Pancreas (tissue), 10 donors: ENCODE results near the gene HRC. TPM values are rescaled to one million over a fixed set of nuclear protein-coding genes. Genes with fewer than 3 reads are reported as not detected.
"Not testable (repeated sequence)": the region's sequence is repeated elsewhere in the genome, so short reads cannot be mapped to it uniquely, and the experiment has no call there.

Source experiments
- ATAC-seq, 4 donors: fragments of 200-7000 bp; cut with Tn5 transposase; one replicate each; pipeline versions ENCODE4 v1.8.0 to v1.9.1; 2020; ENCODE audit warnings: mild to moderate bottlenecking in 4 of 4, moderate library complexity in 4 of 4
- DNase-seq, 6 donors: peaks; one replicate each; pipeline ENCODE4 v3.0.0-alpha.2; 2020
- FAIRE-seq: peaks from 2 replicates; lab custom pipeline; 2012; peaks lifted over from hg19 to GRCh38; lab: Jason Lieb, UNC
- H3K27ac ChIP-seq, 4 donors: fragments of 200-600 bp; sonication (generic); 1 replicate in 3 of 4; 2 replicates in 1 of 4; pipeline versions ENCODE4 v1.5.0 to v1.8.0; 2020
- H3K27me3 ChIP-seq, 4 donors: fragments of 200-600 bp; one replicate each; pipeline ENCODE4 v1.8.0; 2021
- H3K36me3 ChIP-seq, 3 donors: fragments of 200-600 bp; sonication (generic) in 1 of 3; one replicate each; pipeline versions ENCODE4 v1.5.0 to v1.8.0; 2020 to 2021
- H3K4me1 ChIP-seq, 3 donors: fragments of 200-600 bp; one replicate each; pipeline ENCODE4 v1.8.0; 2021
- H3K4me3 ChIP-seq, 4 donors: fragments of 200-600 bp; sonication (generic) in 2 of 4; one replicate each; pipeline versions ENCODE4 v1.5.0 to v1.8.0; 2020 to 2021
- H3K9me3 ChIP-seq, 4 donors: fragments of 200-600 bp; one replicate each; pipeline ENCODE4 v1.8.0; 2021
- WGBS, 2 donors: extraction: QIAGEN DNeasy Blood & Tissue Kit; methylation state at CpG; one replicate each; pipeline ENCODE4 v1.1.7; 2013; 5-methylcytosine and 5-hydroxymethylcytosine counted together
- intact Hi-C, 3 donors: fragments of 100-400 bp; cut with DNase I; formaldehyde crosslinking; loops; one replicate each; pipeline versions ENCODE4 v1.11.1 to v1.14.2; 2022
- polyA plus RNA-seq, 2 donors: library from polyadenylated mRNA; stranded (reverse); fragments of 200-250 nt; gene quantifications; one replicate each; pipeline ENCODE4 v1.2.3, GENCODE V29; 2013
- total RNA-seq, 6 donors: library from RNA; stranded (reverse); fragmentation: NEBNext Ultra II Directional in 4 of 6; extraction: Animal tissue kit (Norgen Biotek cat#: 25700) in 4 of 6; gene quantifications; one replicate each; pipeline versions ENCODE4 v1.2.1 to v1.2.4, GENCODE V29; 2021 to 2023
- TF ChIP-seq, protein P1 (sequence below), 4 donors: fragments of 200-600 bp; sonication (generic) in 3 of 4; IDR thresholded peaks; one replicate each; pipeline versions ENCODE4 v1.5.0 to v1.8.0; 2021; ENCODE audit warnings: antibody characterized with exemption in 4 of 4
- donor health status: healthy with polysubstance abuse.
- donor health status: DM: no; HTN: no; CAD: no; lungs with moderate emphysema.
- donor health status: DM: no; HTN: no; CAD: no.
- donor health status: control.
- donor health status: control.
- donor health status: Bipolar disorder and iron deficiency.
- donor health status: DM: yes; HTN: yes; CAD: no.
- donor health status: DM: no; HTN: no; CAD: no.
- donor health status: DM: no; HTN: no; CAD: no.
- donor health status: DM: yes; HTN: yes; CAD: no.

HRC gene
- total and polyA plus RNA-seq, 8 donors, result 0.09 to 0.79 (median 0.43) TPM; not detected in 1

- no peaks in the 10 kb centered on the region for H3K36me3 ChIP-seq
- WGBS, 2 donors, result 74 to 87% methylated on average over 11 of the region's 11 CpGs
- H3K9me3 ChIP-seq, result no peaks in the 10 kb centered on the region
- TF ChIP-seq, protein P1, sequence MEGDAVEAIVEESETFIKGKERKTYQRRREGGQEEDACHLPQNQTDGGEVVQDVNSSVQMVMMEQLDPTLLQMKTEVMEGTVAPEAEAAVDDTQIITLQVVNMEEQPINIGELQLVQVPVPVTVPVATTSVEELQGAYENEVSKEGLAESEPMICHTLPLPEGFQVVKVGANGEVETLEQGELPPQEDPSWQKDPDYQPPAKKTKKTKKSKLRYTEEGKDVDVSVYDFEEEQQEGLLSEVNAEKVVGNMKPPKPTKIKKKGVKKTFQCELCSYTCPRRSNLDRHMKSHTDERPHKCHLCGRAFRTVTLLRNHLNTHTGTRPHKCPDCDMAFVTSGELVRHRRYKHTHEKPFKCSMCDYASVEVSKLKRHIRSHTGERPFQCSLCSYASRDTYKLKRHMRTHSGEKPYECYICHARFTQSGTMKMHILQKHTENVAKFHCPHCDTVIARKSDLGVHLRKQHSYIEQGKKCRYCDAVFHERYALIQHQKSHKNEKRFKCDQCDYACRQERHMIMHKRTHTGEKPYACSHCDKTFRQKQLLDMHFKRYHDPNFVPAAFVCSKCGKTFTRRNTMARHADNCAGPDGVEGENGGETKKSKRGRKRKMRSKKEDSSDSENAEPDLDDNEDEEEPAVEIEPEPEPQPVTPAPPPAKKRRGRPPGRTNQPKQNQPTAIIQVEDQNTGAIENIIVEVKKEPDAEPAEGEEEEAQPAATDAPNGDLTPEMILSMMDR (IDR thresholded peaks at IDR 0.05), result no peak
- no peaks in the 10 kb centered on the region for H3K27me3 ChIP-seq
- no peak for ATAC-seq
- FAIRE-seq, result no peak
- intact Hi-C loops, result no loop called here
- peak overlapping the region in 1 of 4 donors; percentile 56 for H3K4me3 ChIP-seq
- DNase-seq, result no peak
- H3K27ac ChIP-seq, result peak overlapping the region in 1 of 4 donors; percentile 68
- H3K4me1 ChIP-seq, result peaks cover 6 to 11% (median 7%) of the 10 kb centered on the region in 3 donors
These were observed 7.0 kb downstream of the HRC start for GRCh38 chr19:49148044-49148682.

- H3K4me3 ChIP-seq, ATAC-seq, DNase-seq, H3K9me3 ChIP-seq, H3K4me1 ChIP-seq, intact Hi-C loops, H3K27ac ChIP-seq, H3K36me3 ChIP-seq, H3K27me3 ChIP-seq, FAIRE-seq: not testable (repeated sequence)
- 37 to 44% methylated on average over 7 of the region's 7 CpGs for WGBS, 2 donors
These were observed 8.8 kb downstream of the HRC start for GRCh38 chr19:49146408-49146770.

DNA sequence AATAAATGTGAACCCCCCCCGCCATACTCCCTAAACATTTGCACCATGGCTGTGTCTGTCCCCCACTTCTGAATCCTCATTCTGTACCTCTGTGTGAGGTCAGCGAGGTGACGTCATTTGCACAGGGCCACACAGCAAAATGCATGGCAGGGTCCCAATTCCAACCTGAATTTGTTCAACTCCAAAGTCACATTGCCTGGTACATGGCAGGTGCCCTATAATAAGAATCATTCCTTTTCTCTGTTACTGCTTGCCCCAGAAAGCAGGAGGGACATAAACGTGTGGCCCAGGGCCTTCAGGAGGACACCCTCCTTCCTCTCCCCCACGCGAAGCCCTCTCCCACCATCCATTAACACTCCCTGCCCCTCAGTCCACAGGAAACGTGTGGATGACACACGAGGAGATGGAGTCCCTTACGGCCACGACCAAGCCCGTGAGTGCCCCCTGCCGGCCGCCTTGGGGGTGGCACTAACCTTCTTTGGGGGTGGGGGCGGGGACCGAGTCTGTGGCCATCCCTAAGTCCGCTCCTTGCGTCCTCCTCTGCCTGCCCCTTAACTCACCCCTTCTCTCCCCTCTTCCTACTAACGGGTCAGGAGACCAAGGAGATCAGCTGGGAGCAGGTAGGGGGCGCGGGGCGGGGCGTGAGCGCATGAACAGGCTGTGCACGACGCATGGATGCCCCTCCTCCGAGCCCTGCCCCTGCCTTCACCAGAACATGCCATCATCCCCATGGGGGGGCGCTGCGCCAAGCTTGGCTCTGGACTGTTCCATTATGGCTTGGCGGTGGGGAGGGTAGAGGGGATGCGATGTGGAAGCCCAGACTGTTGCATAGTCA lies 9.4 kb downstream of the HRC start:
- H3K4me1 ChIP-seq, result peaks cover 0 to 7% (median under 1%) of the 10 kb centered on the region in 3 donors
- H3K27ac ChIP-seq, result no peak overlapping the region
- 8 to 9% methylated on average over 30 of the region's 30 CpGs for WGBS, 2 donors
- H3K36me3 ChIP-seq, result no peaks in the 10 kb centered on the region
- peak in 3 of 4 donors; percentile 13 to 18 (median 13) for ATAC-seq
- H3K9me3 ChIP-seq, result no peaks in the 10 kb centered on the region
- TF ChIP-seq, protein P1 (IDR thresholded peaks at IDR 0.05), result peak; percentile 66 to 83 (median 80)
- DNase-seq, result peak; percentile 52 to 96 (median 83)
- H3K27me3 ChIP-seq, result no peaks in the 10 kb centered on the region
- H3K4me3 ChIP-seq, result no peak overlapping the region
- no peak for FAIRE-seq
- intact Hi-C loops, result no loop called here

DNA sequence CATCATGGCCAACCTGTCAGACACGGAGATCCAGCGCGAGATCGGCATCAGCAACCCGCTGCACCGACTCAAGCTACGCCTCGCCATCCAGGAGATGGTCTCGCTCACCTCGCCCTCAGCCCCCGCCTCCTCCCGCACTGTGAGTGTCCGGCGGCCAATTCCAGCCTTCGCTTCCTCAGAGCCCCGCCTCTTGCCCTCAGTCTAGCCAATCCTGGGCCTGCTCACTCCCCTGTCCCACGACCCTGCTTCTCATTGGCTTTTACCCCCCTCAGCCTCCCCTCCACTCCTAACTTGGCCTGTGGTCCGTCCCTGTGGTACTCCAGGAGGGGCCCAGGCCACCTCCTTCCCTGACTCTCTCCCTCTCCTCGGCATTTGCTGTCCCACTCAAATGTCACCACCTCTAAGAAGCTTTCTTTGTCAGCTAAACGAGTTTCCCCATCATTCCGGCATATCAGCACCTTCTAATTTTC lies 12.3 kb downstream of the HRC start:
- intact Hi-C loops, result no loop called here
- DNase-seq, result peak; percentile 86 to 96 (median 89)
- no peak for FAIRE-seq
- TF ChIP-seq, protein P1 (IDR thresholded peaks at IDR 0.05), result no peak
- H3K27ac ChIP-seq, result no peak overlapping the region
- ATAC-seq, result peak; percentile 96 to 99 (median 98)
- no peaks in the 10 kb centered on the region for H3K9me3 ChIP-seq
- 2 to 4% methylated on average over 21 of the region's 21 CpGs for WGBS, 2 donors
- no peaks in the 10 kb centered on the region for H3K36me3 ChIP-seq
- no peaks in the 10 kb centered on the region for H3K4me1 ChIP-seq
- H3K4me3 ChIP-seq, result peak overlapping the region in 2 of 4 donors; percentile 28 to 45
- H3K27me3 ChIP-seq, result no peaks in the 10 kb centered on the region

GRCh38 chr19:49141352-49141751 lies 13.8 kb downstream of the HRC start:
- Histone ChIP-seq H3K9me3 (no peaks in the 10 kb centered on the region), H3K27ac (no peak overlapping the region), H3K36me3 (no peaks in the 10 kb centered on the region), H3K4me3 (no peak overlapping the region), H3K4me1 (no peaks in the 10 kb centered on the region), H3K27me3 (no peaks in the 10 kb centered on the region)
- ATAC-seq (no peak), DNase-seq (no peak), FAIRE-seq (no peak)
- TF ChIP-seq, protein P1 (IDR thresholded peaks at IDR 0.05), result no peak
- intact Hi-C loops, result no loop called here
- WGBS, 2 donors, result 72 to 87% methylated on average over 6 of the region's 6 CpGs
